AG08396 (cell line): Measurements from ENCODE around the gene TAOK2.

ENCODE experiments used
- DNase-seq: peaks from one replicate; pipeline ENCODE4 v3.0.0; 2012; ENCODE audit warnings: low spot score, mixed read lengths

TAOK2 gene

GRCh38 chr16:29963021-29963743 is 10.5 kb upstream of the TAOK2 start:
- DNase-seq: no peak

- DNase-seq: no peak
These were observed 5.5 kb upstream of the TAOK2 start for GRCh38 chr16:29968205-29968604.

GRCh38 chr16:29971304-29971703 is 2.4 kb upstream of the TAOK2 start:
- no peak for DNase-seq

- no peak for DNase-seq
These were observed 1.2 kb upstream of the TAOK2 start for GRCh38 chr16:29972500-29972899.

- DNase-seq: peak; percentile 1
These were observed 680 bp upstream of the TAOK2 start for GRCh38 chr16:29972992-29973383.

GRCh38 chr16:29974291-29975133 is 844 bp downstream of the TAOK2 start:
- DNase-seq: peak; percentile 29

- no peak for DNase-seq
These were observed 1.5 kb downstream of the TAOK2 start for GRCh38 chr16:29975134-29975538.

GRCh38 chr16:29975811-29976511 is 2.3 kb downstream of the TAOK2 start:
- peak; percentile 12 for DNase-seq

- DNase-seq: no peak
These were observed 3.6 kb downstream of the TAOK2 start for GRCh38 chr16:29977063-29977825.

- no peak for DNase-seq
These were observed 4.4 kb downstream of the TAOK2 start for GRCh38 chr16:29978081-29978480.

- DNase-seq: no peak
These were observed 5.0 kb downstream of the TAOK2 start for GRCh38 chr16:29978564-29979270.

- no peak for DNase-seq
These were observed 9.1 kb downstream of the TAOK2 start for GRCh38 chr16:29982560-29983419.

GRCh38 chr16:29983420-29984136 is 9.9 kb downstream of the TAOK2 start:
- peak; percentile 50 for DNase-seq

- DNase-seq: no peak
These were observed 10.6 kb downstream of the TAOK2 start for GRCh38 chr16:29984137-29984763.

- no peak for DNase-seq
These were observed 11.1 kb downstream of the TAOK2 start for GRCh38 chr16:29984764-29985147.

- DNase-seq: no peak
These were observed 11.7 kb downstream of the TAOK2 start for GRCh38 chr16:29985271-29985811.

- no peak for DNase-seq
These were observed 12.6 kb downstream of the TAOK2 start for GRCh38 chr16:29986231-29986630.

- DNase-seq: no peak
These were observed 13.3 kb downstream of the TAOK2 start for GRCh38 chr16:29986931-29987330.
